Fibroblast of lung (primary cell): ENCODE data around the gene KRTAP20-1. TPM values are rescaled to one million over a fixed set of nuclear protein-coding genes. Genes with fewer than 3 reads are reported as not detected.

ENCODE experiments used
- DNase-seq, 2 donors: peaks; one replicate each; pipeline versions ENCODE4 v3.0.0 to v3.0.0-alpha.2; 2010; ENCODE audit warnings: low read depth in 2 of 2
- H2AFZ ChIP-seq: 2 replicates; pipeline ENCODE4 v1.5.1; 2012; ENCODE audit warnings: low read length, control low read depth, inconsistent platforms
- H3K27ac ChIP-seq: 2 replicates; pipeline ENCODE4 v1.5.1; 2011; ENCODE audit warnings: low read length, control low read depth; ENCODE audit not compliant: insufficient read depth
- H3K27me3 ChIP-seq: 2 replicates; pipeline ENCODE4 v1.5.1; 2011; ENCODE audit warnings: mild to moderate bottlenecking, low read length; ENCODE audit not compliant: control insufficient read depth, insufficient read depth
- H3K36me3 ChIP-seq: 2 replicates; pipeline ENCODE4 v1.5.1; 2011; ENCODE audit warnings: low read length; ENCODE audit not compliant: control insufficient read depth, insufficient read depth
- H3K4me1 ChIP-seq: 2 replicates; pipeline ENCODE4 v1.5.1; 2011; ENCODE audit warnings: low read length; ENCODE audit not compliant: control insufficient read depth, insufficient read depth; ENCODE audit errors: extremely low read depth
- H3K4me2 ChIP-seq: 2 replicates; pipeline ENCODE4 v1.5.1; 2011; ENCODE audit warnings: low read length, control low read depth; ENCODE audit not compliant: insufficient read depth; ENCODE audit errors: extremely low read depth
- H3K4me3 ChIP-seq, 4 experiments: fragments of 200-600 bp in 1 of 4; sonication (generic) in 1 of 4; replicated peaks in 1 of 4; 2 replicates each; pipeline ENCODE4 v1.5.1; 2011 to 2016; ENCODE audit warnings: low read length in 4 of 4, low read depth in 3 of 4, mild to moderate bottlenecking in 3 of 4, control low read depth in 2 of 4, inconsistent platforms in 1 of 4, mixed read lengths in 1 of 4; ENCODE audit not compliant: insufficient read depth in 1 of 4; ENCODE audit errors: control extremely low read depth in 1 of 4
- H3K79me2 ChIP-seq: 2 replicates; pipeline ENCODE4 v1.5.1; 2012; ENCODE audit warnings: mild to moderate bottlenecking, low read length, inconsistent platforms; ENCODE audit not compliant: control insufficient read depth, insufficient read depth
- H3K9ac ChIP-seq: 2 replicates; pipeline ENCODE4 v1.5.1; 2011; ENCODE audit warnings: mild to moderate bottlenecking, low read length, control low read depth; ENCODE audit not compliant: insufficient read depth
- H3K9me3 ChIP-seq: 2 replicates; pipeline ENCODE4 v1.5.1; 2012; ENCODE audit warnings: low read depth, low read length; ENCODE audit not compliant: control insufficient read depth, insufficient read depth
- H4K20me1 ChIP-seq: 2 replicates; pipeline ENCODE4 v1.5.1; 2011; ENCODE audit warnings: low read length; ENCODE audit not compliant: control insufficient read depth, insufficient read depth; ENCODE audit errors: extremely low read depth
- CTCF ChIP-seq, 2 donors: IDR thresholded peaks in 1 of 2; conservative IDR thresholded peaks in 1 of 2; 1 replicate in 1 of 2; 2 replicates in 1 of 2; pipeline ENCODE4 v1.5.1; 2011 to 2012; ENCODE audit warnings: low read length in 2 of 2, control low read depth in 1 of 2, inconsistent platforms in 1 of 2, low read depth in 1 of 2, mild to moderate bottlenecking in 1 of 2
- EZH2 ChIP-seq: IDR thresholded peaks from 2 replicates; pipeline ENCODE4 v1.5.1; 2012; ENCODE audit warnings: low read length, control low read depth, mild to moderate bottlenecking; ENCODE audit errors: missing control alignments
- polyA minus RNA-seq: library from RNA; depleted of rRNA, polyadenylated mRNA; stranded (reverse); fragments of >200 nt; gene quantifications from 2 replicates; pipeline ENCODE4 v1.2.3, GENCODE V29; 2011; ENCODE audit warnings: low replicate concordance
- polyA plus RNA-seq, 2 donors: library from polyadenylated mRNA; depleted of rRNA in 1 of 2; stranded (reverse) in 1 of 2; unstranded in 1 of 2; fragments of >200 nt; gene quantifications; 2 replicates each; pipeline ENCODE4 v1.2.1, GENCODE V29; 2011 to 2012; ENCODE audit warnings: missing spikeins in 1 of 2
- total RNA-seq: library from RNA; depleted of rRNA; stranded (reverse); fragments of >200 nt; gene quantifications from 2 replicates; pipeline ENCODE4 v1.2.1, GENCODE V29; 2014

The KRTAP20-1 gene, protein sequence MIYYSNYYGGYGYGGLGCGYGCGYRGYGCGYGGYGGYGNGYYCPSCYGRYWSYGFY
- total RNA-seq, result not detected in 2 replicates
- not detected in 2 replicates for polyA plus RNA-seq
- not detected in 2 replicates for polyA plus RNA-seq (2012)
- polyA minus RNA-seq, result not detected in 2 replicates

DNA sequence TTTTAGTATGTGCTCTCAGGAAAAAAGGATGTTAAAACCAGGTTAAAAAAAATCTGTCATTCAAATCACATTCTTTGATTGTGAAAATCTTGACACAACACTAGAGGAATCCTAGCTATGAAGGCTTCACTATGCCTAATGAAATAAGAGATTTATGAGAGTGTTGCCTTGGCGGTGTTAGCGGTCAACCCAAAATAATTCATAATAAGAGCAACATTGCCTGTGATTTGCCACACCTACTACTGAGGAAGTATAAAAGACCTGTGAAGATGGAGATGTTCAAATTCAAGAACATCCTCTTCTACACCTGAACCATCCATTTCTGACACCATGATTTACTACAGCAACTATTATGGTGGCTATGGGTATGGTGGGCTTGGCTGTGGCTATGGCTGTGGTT is at the start of gene KRTAP20-1:
TSS of gene KRTAP20-1 (plus strand) at position 301 of the 400 bp plus-strand sequence. CDS start at position 331, 30 bp downstream.
- H4K20me1 ChIP-seq, result no peaks in the 10 kb centered on the region
- no peak within 1 kb of the TSS for H3K4me2 ChIP-seq
- no peaks in the 10 kb centered on the region for H3K4me1 ChIP-seq
- H2AFZ ChIP-seq, result no peak within 1 kb of the TSS
- H3K27me3 ChIP-seq, result no peaks in the 10 kb centered on the region
- H3K9ac ChIP-seq, result no peak within 1 kb of the TSS
- TF ChIP-seq EZH2, result no peak
- TF ChIP-seq CTCF (conservative IDR thresholded peaks at IDR 0.05 in 1 of 2, IDR thresholded peaks at IDR 0.05 in 1 of 2; ENCODE audit: low read depth in 1 of 2, low read length in 2 of 2), result no peak
- H3K4me3 ChIP-seq, result no peak within 1 kb of the TSS
- H3K9me3 ChIP-seq, result no peaks in the 10 kb centered on the region
- no peak for DNase-seq
- H3K36me3 ChIP-seq, result no peaks in the 10 kb centered on the region
- H3K27ac ChIP-seq, result no peak within 1 kb of the TSS
- no peaks in the 10 kb centered on the region for H3K79me2 ChIP-seq

GRCh38 chr21:30567617-30568016 is 48.6 kb upstream of the KRTAP20-1 start:
- no peaks in the 10 kb centered on the region for H3K4me1 ChIP-seq
- H3K4me3 ChIP-seq, result no peak overlapping the region
- no peak overlapping the region for H2AFZ ChIP-seq
- no peak overlapping the region for H3K27ac ChIP-seq
- H3K36me3 ChIP-seq, result no peaks in the 10 kb centered on the region
- H4K20me1 ChIP-seq, result no peaks in the 10 kb centered on the region
- H3K9me3 ChIP-seq, result no peaks in the 10 kb centered on the region
- no peak for DNase-seq
- H3K4me2 ChIP-seq, result no peak overlapping the region
- no peak for TF ChIP-seq CTCF (conservative IDR thresholded peaks at IDR 0.05 in 1 of 2, IDR thresholded peaks at IDR 0.05 in 1 of 2; ENCODE audit: low read depth in 1 of 2, low read length in 2 of 2)
- TF ChIP-seq EZH2, result no peak
- no peak overlapping the region for H3K9ac ChIP-seq
- H3K79me2 ChIP-seq, result no peaks in the 10 kb centered on the region
- no peaks in the 10 kb centered on the region for H3K27me3 ChIP-seq

- Histone ChIP-seq H2AFZ (no peak overlapping the region), H3K9ac (no peak overlapping the region), H3K4me2 (no peak overlapping the region), H3K4me3 (no peak overlapping the region), H3K27ac (no peak overlapping the region), H3K4me1 (no peaks in the 10 kb centered on the region), H3K9me3 (no peaks in the 10 kb centered on the region), H3K36me3 (no peaks in the 10 kb centered on the region), H4K20me1 (no peaks in the 10 kb centered on the region), H3K27me3 (no peaks in the 10 kb centered on the region), H3K79me2 (no peaks in the 10 kb centered on the region)
- TF ChIP-seq EZH2, result no peak
- no peak for TF ChIP-seq CTCF (conservative IDR thresholded peaks at IDR 0.05 in 1 of 2, IDR thresholded peaks at IDR 0.05 in 1 of 2; ENCODE audit: low read depth in 1 of 2, low read length in 2 of 2)
- DNase-seq, result no peak
Measured at GRCh38 chr21:30577766-30578165, 38.5 kb upstream of the KRTAP20-1 start.
